ENCODE results near the gene SCAPER. TPM values are rescaled to one million over a fixed set of nuclear protein-coding genes. Genes with fewer than 3 reads are reported as not detected.
"Not testable (repeated sequence)": the region's sequence is repeated elsewhere in the genome, so short reads cannot be mapped to it uniquely, and the experiment has no call there.

Gene SCAPER
- total RNA-seq, 1 donor = 30.5 TPM

DNA sequence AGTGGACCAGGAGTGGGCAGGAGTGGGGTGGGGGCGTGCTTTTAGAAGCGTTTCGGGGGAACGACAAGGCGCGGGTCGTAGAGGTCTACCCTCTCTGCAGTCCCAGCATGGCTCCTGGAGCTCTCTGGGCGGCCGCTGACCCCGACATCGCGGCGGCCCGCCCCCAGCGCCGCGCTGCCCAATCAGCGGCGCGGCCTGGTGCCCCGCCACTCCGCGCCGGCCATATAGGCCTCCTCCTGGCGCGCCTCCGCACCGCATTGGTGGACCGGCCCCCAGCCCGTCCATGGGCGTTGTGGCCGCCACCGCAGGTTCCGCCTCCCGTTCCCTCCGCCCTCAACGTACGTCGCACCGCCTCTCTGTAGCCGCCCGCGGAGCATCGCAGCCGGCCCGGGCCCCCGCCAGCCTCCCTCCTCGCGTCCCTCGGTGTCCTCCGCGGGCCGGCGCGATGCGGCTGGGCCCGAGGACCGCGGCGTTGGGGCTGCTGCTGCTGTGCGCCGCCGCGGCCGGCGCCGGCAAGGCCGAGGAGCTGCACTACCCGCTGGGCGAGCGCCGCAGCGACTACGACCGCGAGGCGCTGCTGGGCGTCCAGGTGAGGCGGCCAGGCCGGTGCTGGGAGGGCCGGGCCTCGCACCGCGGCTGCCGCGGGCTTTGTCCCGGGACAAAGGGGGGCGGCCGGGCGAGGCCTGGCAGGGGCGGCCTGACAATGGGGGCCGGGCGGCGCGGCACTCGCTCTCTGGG, 26.4 kb upstream of the SCAPER start, which contains the start of gene RCN2:
Gene RCN2 (plus strand): TSS at position 353 of the 738 bp plus-strand sequence. CDS start 93 bp downstream, at position 446.
- H3K9me3 ChIP-seq (ENCODE audit: low read depth, low read length) = no peaks in the 10 kb centered on the region
- H3K4me1 ChIP-seq (ENCODE audit: insufficient read depth, low read length) = peaks cover 6% of the 10 kb centered on the region
- H3K4me3 ChIP-seq (ENCODE audit: low read length) = peak within 1 kb of the TSS; percentile 69
- H3K27me3 ChIP-seq (ENCODE audit: insufficient read depth, low read length) = no peaks in the 10 kb centered on the region

DNA sequence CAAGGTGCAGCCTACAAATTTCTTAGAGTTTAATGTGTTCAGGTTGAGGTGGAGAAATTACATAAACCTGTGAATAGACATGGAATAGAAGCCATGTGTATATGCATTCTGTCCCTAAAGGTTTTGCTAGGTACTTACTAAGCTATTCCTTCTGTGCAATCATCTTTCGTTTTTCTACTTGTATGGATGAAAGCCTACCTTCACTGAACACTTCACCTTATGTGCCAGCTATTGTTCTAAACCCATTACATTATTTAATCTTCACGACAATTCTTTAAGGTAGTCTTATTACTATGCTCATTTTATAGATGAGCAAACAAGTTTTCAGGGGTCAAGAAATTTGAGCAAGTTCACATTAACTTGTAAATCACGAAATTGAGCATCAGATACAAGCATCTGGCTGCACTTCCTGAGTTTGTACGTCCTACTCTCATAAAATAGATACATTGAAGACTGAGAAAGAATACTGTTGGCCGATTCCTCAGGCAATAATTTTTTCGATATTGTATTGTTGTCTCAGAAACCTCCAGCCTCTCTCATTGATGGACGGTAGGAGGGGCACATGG, 25.8 kb upstream of the SCAPER start:
- Histone ChIP-seq H3K9me3 (ENCODE audit: low read depth, low read length) (no peaks in the 10 kb centered on the region), H3K27me3 (ENCODE audit: insufficient read depth, low read length) (no peaks in the 10 kb centered on the region), H3K4me1 (ENCODE audit: insufficient read depth, low read length) (peaks cover 6% of the 10 kb centered on the region), H3K4me3 (ENCODE audit: low read length) (peak overlapping the region; percentile 69)

DNA sequence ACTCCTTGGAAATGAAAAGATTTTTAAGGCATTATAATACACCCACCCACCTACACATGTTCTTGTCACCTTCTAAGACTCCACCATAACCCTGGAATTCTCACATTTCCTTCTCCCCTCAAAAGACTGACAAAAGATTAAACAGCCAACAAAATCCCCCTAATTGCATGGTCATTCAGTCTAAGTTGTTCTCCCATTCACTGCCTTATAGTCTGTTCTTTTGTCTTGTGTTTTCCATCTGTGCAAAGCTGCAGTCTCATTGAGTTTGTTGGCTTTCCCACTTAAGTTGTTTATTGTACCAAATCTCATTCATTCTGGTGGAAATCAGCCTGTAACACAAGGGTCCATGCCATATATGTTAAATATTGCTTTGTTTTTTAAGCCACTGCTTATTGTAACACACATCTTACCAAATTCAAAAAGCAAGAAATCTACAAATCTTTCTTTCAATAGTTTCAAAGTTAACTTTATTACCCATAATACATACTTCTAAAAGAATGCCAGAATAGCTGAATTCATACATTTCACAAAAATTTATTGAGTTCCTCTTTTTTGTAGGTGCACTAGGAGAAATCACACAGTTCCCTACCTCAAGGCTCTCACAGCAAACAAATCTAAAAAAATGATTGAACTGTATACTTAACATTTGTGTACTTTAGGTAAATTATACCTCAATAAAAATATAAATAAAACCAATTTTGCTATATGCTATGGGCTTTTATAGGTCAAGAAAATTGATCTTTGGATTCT, 24.0 kb upstream of the SCAPER start:
- Histone ChIP-seq H3K9me3 (ENCODE audit: low read depth, low read length) (no peaks in the 10 kb centered on the region), H3K4me1 (ENCODE audit: insufficient read depth, low read length) (peaks cover 6% of the 10 kb centered on the region), H3K4me3 (ENCODE audit: low read length) (no peak overlapping the region), H3K27me3 (ENCODE audit: insufficient read depth, low read length) (no peaks in the 10 kb centered on the region)

DNA sequence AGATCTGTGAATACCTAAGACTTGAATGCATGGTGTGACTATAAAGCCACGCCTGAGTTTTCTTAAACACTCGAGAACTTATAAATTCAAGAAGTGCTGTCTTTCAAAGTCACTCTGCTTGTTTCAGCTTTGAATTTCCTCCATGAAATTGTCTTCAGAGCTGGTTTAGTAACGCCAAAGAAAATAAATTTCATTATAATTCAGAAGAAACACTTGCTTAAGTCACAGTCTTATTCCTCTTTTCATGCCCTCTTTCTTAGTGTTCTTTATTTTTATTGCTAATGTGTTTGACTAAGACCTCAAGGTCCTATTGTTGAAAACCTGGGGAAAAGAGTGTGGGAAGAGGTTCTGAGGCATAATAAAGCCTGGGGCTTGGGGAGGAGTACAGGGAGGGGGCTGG, 23.1 kb upstream of the SCAPER start:
- H3K27me3 ChIP-seq (ENCODE audit: insufficient read depth, low read length) = no peaks in the 10 kb centered on the region
- no peak overlapping the region for H3K4me3 ChIP-seq (ENCODE audit: low read length)
- H3K9me3 ChIP-seq (ENCODE audit: low read depth, low read length) = no peaks in the 10 kb centered on the region
- H3K4me1 ChIP-seq (ENCODE audit: insufficient read depth, low read length) = peaks cover 6% of the 10 kb centered on the region

DNA sequence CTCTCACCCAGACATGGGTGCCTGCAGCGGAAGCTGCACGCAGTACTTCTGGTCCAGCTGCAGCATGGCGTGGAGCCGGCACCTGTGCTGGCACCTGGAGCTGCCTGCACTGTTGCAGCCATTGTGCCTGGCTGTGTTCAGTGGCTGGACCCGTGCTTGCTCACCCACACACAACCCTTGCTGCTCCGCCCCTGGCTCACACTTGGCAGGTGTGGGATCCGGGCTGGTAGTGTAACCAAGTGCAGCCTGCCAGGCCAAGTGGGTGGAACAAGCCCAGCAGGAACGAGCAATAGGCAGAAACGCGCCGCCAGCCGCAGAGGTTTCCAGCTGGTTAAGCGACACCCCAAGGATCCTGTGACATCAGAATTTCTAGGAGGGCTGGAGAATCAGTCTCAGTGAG, 11.2 kb upstream of the SCAPER start:
- Histone ChIP-seq H3K27me3 (ENCODE audit: insufficient read depth, low read length) (no peaks in the 10 kb centered on the region), H3K9me3 (ENCODE audit: low read depth, low read length) (no peaks in the 10 kb centered on the region)

DNA sequence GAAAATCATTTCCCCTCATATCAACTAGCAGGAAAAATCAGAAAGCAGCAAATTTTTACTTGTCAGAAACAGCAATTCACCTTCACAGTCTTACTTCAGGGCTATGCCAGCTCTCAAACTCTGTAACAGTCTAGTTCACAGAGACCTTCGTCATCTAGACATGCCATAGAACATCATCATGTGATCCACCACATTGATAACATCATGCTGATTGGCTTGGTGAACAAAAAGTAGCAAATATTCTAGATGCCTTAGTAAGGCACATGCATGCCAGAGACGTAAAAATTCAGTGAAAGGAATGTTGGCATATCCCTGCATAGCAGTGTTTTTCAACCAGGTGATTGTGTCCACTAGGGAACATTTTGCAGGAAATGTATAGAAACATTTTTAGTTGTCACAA, 8.6 kb upstream of the SCAPER start:
- Histone ChIP-seq H3K27me3 (ENCODE audit: insufficient read depth, low read length) (no peaks in the 10 kb centered on the region), H3K4me3 (ENCODE audit: low read length) (no peak overlapping the region), H3K4me1 (ENCODE audit: insufficient read depth, low read length) (no peaks in the 10 kb centered on the region), H3K9me3 (ENCODE audit: low read depth, low read length) (no peaks in the 10 kb centered on the region)

More for the DNA sequence above, 11.2 kb upstream of the SCAPER start:
- H3K4me1 ChIP-seq (ENCODE audit: insufficient read depth, low read length) = no peaks in the 10 kb centered on the region
- no peak overlapping the region for H3K4me3 ChIP-seq (ENCODE audit: low read length)

DNA sequence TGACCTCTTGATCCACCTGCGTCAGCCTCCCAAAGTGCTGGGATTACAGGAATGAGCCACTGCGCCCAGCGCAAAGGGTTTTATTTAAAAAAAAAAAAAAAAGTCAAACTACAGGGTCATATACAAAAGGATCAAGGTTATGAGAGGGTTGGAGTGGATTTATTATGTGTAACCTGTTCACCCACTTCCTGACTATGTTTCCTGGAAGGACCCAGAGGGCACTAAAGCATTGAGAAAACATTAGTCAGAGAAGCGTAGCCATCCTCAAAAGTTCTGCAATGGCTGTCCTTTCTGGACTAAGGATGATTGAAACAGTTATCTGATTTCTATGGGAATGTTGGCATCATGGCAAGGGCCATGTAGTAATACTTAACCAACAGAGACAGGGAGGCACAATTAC, 7.3 kb upstream of the SCAPER start:
- H3K4me3 ChIP-seq (ENCODE audit: low read length) = no peak overlapping the region
- no peaks in the 10 kb centered on the region for H3K4me1 ChIP-seq (ENCODE audit: insufficient read depth, low read length)
- H3K27me3 ChIP-seq (ENCODE audit: insufficient read depth, low read length) = no peaks in the 10 kb centered on the region
- H3K9me3 ChIP-seq (ENCODE audit: low read depth, low read length) = no peaks in the 10 kb centered on the region

DNA sequence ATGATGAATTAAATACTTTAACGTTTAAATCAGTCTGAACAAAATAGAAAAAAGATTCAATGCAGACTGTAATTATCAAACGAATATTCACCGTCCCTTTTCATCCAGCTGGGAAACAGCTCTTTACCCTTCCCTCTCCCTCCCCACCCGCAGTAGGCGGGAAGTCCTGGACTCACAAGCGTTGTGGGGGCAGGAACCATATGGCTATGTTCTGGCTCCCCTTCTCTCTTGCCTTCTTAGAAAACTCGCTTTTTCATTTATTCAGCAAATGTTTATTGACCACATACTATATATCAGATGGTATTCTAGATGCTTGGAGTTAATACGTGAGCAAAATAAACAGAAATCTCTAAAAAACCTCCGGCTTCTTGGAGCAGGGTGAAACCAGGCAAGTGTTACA, 715 bp upstream of the SCAPER start:
- peak overlapping the region; percentile 79 for H3K4me3 ChIP-seq (ENCODE audit: low read length)
- no peaks in the 10 kb centered on the region for H3K9me3 ChIP-seq (ENCODE audit: low read depth, low read length)
- H3K4me1 ChIP-seq (ENCODE audit: insufficient read depth, low read length) = peaks cover 27% of the 10 kb centered on the region
- no peaks in the 10 kb centered on the region for H3K27me3 ChIP-seq (ENCODE audit: insufficient read depth, low read length)

DNA sequence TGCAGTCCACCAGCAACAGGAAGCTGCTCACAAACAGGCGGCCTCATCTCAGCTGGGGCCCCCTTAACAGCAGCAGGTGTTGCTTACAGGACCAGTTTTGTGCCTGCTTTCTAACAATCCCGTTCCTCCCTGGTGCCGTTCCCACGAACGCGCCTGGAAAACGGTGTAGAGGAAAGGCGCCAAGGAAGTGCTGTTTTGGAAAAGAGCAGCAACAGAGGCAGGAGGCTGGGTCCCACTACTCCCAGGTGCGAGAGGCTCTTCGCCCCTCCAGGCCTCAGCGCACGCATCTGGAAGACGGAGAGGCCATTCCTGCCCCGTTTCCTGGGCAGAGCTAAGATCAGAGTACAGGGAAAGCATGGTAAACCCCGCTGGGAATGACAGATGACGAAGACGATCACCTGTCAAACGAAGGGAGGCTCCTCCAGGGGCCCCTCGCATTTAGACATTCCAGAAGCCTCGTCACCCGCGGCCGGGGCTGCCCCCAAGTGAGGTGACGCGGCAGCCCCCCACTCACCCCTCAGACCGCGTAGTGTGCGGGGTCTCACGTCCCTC, 603 bp downstream of the SCAPER start:
- no peaks in the 10 kb centered on the region for H3K9me3 ChIP-seq (ENCODE audit: low read depth, low read length)
- peak overlapping the region; percentile 79 for H3K4me3 ChIP-seq (ENCODE audit: low read length)
- H3K4me1 ChIP-seq (ENCODE audit: insufficient read depth, low read length) = peaks cover 27% of the 10 kb centered on the region
- H3K27me3 ChIP-seq (ENCODE audit: insufficient read depth, low read length) = no peaks in the 10 kb centered on the region

DNA sequence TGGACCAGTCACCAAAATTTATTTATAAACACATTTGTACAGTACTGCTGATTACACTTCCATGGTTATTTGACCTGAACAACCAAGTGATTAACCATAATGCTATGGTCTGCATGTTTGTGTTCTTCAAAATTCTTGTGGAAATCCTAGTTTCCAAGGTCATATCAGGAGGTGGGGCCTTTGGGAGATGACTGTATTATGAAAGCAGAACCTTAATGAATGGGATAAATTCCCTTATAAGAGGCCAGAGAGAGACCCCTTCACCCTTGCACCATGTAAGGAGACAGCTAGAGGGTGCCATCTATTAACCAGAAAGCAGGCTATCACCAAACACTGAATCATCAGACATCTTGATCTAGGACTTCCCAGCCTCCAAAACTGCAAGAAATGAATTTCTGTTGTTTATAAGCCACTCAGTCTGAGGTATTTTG, 1.9 kb downstream of the SCAPER start:
- H3K27me3 ChIP-seq (ENCODE audit: insufficient read depth, low read length) = no peaks in the 10 kb centered on the region
- H3K4me1 ChIP-seq (ENCODE audit: insufficient read depth, low read length) = peaks cover 27% of the 10 kb centered on the region
- no peaks in the 10 kb centered on the region for H3K9me3 ChIP-seq (ENCODE audit: low read depth, low read length)
- H3K4me3 ChIP-seq (ENCODE audit: low read length) = no peak overlapping the region

DNA sequence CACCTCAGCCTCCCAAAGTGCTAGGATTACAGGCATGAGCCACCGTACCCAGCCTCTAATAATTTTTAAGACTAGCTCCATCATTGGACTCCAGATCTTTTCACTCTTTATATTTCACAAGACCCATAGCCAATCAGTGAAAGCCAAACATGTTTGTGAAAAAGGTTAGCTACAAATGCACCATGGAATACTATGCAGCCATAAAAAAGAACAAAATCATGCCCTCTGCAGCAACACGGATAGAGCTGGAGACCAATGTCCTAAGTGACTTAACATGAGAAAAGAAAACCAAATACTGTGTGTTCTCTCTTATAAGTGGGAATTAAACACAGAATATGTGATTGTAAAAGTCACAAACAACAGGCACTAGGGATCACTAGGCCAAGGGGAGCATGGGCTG, 3.2 kb downstream of the SCAPER start:
- Histone ChIP-seq H3K4me1 (ENCODE audit: insufficient read depth, low read length) (peaks cover 27% of the 10 kb centered on the region), H3K27me3 (ENCODE audit: insufficient read depth, low read length) (no peaks in the 10 kb centered on the region), H3K9me3 (ENCODE audit: low read depth, low read length) (no peaks in the 10 kb centered on the region), H3K4me3 (ENCODE audit: low read length) (no peak overlapping the region)

DNA sequence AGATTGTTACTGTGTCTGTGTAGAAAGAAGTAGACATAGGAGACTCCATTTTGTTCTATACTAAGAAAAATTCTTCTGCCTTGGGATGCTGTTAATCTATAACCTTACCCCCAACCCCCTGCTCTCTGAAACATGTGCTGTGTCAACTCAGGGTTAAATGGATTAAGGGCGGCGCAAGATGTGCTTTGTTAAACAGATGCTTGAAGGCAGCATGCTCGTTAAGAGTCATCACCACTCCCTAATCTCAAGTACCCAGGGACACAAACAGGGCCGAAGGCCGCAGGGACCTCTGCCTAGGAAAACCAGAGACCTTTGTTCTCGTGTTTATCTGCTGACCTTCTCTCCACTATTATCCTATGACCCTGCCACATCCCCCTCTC, 5.2 kb downstream of the SCAPER start:
- H3K4me1 ChIP-seq (ENCODE audit: insufficient read depth, low read length) = peaks cover 18% of the 10 kb centered on the region
- H3K9me3 ChIP-seq (ENCODE audit: low read depth, low read length); H3K27me3 ChIP-seq (ENCODE audit: insufficient read depth, low read length); H3K4me3 ChIP-seq (ENCODE audit: low read length): not testable (repeated sequence)

DNA sequence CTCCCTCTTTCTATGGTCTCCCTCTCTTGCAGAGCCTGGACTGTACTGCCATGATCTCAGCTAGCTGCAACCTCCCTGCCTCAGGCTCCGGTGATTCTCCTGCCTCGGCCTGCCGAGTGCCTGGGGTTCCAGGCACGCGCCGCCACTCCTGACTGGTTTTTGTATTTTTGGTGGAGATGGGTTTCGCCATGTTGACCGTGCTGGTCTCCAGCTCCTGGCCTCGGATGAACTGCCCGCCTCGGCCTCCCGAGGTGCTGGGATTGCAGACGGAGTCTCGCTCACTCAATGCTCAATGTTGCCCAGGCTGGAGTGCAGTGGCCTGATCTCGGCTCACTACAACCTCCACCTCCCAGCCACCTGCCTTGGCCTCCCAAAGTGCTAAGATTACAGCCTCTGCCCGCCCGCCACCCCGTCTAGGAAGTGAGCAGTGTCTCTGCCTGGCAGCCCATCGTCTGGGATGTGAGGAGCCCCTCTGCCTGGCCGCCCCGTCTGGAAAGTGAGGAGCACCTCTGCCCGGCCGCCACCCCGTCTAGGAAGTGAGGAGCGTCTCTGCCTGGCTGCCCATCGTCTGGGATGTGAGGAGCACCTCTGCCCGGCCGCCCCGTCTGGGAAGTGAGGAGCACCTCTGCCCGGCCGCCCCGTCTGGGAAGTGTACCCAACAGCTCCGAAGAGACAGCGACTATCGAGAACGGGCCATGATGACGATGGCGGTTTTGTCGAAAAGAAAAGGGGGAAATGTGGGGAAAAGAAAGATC, 5.8 kb downstream of the SCAPER start:
- H3K4me1 ChIP-seq (ENCODE audit: insufficient read depth, low read length) = peaks cover 13% of the 10 kb centered on the region
- not testable (repeated sequence) for H3K4me3 ChIP-seq (ENCODE audit: low read length); H3K27me3 ChIP-seq (ENCODE audit: insufficient read depth, low read length); H3K9me3 ChIP-seq (ENCODE audit: low read depth, low read length)

DNA sequence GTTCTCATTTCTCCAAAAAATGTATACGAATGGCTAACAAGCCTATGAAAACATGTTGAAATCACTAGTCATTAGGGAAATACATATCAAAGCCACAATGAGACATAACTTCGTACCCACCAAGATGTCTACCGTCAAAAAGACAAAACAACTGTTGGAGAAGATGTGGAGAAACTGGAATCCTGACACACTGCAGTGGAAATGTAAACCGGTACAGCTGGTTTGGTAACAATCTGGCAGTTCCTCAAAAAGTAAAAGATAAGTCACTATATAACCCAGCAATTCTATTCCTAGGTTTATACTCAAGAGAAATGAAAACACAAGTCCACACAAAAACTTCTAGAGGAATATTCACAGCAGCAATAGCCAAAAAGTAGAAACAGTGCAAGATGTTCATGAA, 7.0 kb downstream of the SCAPER start:
- Histone ChIP-seq H3K27me3 (ENCODE audit: insufficient read depth, low read length) (no peaks in the 10 kb centered on the region), H3K9me3 (ENCODE audit: low read depth, low read length) (no peaks in the 10 kb centered on the region), H3K4me1 (ENCODE audit: insufficient read depth, low read length) (peaks cover under 1% of the 10 kb centered on the region), H3K4me3 (ENCODE audit: low read length) (no peak overlapping the region)

DNA sequence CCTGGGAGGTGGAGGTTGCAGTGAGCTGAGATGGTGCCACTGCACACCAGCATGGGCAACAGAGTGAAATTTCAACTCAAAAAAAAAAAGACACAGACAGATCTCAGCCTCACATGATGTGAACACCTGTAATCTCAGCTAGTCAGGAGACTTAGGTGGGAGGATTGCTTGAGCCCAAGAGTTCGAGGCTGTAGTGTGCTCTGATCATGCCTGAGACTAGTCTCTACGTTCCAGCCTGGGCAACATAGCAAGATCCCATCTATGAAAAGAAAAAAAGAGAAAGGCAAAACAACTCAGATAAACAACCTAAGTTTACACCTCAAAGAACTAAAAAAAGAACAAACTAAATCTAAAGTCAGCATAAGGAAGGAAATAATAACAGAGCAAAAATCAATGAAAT, 11.0 kb downstream of the SCAPER start:
- H3K9me3 ChIP-seq (ENCODE audit: low read depth, low read length) = no peaks in the 10 kb centered on the region
- no peaks in the 10 kb centered on the region for H3K27me3 ChIP-seq (ENCODE audit: insufficient read depth, low read length)
- H3K4me3 ChIP-seq (ENCODE audit: low read length) = no peak overlapping the region
- no peaks in the 10 kb centered on the region for H3K4me1 ChIP-seq (ENCODE audit: insufficient read depth, low read length)
